Measurements from ENCODE around the gene CSNK1A1.

- TF ChIP-seq CTCF (conservative IDR thresholded peaks at IDR 0.05; ENCODE audit: low read depth, low read length), result no peak
- no peak for TF ChIP-seq EZH2 (IDR thresholded peaks at IDR 0.05; ENCODE audit: borderline replicate concordance, low read depth, low read length, poor library complexity, severe bottlenecking)
Measured at GRCh38 chr5:149541893-149542292, 9.3 kb downstream of the CSNK1A1 start.

All from A673 (cell line).